HL-60 (cell line): ENCODE data around the gene PTPRN2.

Experiments used
- POLR2AphosphoS5 ChIP-seq: IDR thresholded peaks from 2 replicates; pipeline ENCODE4 v1.6.1; 2012; ENCODE audit warnings: low read depth
- REST ChIP-seq: IDR thresholded peaks from 2 replicates; pipeline ENCODE4 v1.6.1; 2012; ENCODE audit warnings: low read depth; ENCODE audit not compliant: insufficient replicate concordance
- TF ChIP-seq, protein P1 (sequence below): IDR thresholded peaks from one replicate; pipeline ENCODE4 v1.5.1; 2011; ENCODE audit warnings: low read length, control low read depth, inconsistent platforms; ENCODE audit not compliant: insufficient read depth

- TF ChIP-seq REST (no peak), POLR2AphosphoS5 (no peak)
- TF ChIP-seq, protein P1, sequence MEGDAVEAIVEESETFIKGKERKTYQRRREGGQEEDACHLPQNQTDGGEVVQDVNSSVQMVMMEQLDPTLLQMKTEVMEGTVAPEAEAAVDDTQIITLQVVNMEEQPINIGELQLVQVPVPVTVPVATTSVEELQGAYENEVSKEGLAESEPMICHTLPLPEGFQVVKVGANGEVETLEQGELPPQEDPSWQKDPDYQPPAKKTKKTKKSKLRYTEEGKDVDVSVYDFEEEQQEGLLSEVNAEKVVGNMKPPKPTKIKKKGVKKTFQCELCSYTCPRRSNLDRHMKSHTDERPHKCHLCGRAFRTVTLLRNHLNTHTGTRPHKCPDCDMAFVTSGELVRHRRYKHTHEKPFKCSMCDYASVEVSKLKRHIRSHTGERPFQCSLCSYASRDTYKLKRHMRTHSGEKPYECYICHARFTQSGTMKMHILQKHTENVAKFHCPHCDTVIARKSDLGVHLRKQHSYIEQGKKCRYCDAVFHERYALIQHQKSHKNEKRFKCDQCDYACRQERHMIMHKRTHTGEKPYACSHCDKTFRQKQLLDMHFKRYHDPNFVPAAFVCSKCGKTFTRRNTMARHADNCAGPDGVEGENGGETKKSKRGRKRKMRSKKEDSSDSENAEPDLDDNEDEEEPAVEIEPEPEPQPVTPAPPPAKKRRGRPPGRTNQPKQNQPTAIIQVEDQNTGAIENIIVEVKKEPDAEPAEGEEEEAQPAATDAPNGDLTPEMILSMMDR = no peak
These were observed 1050.6 kb downstream of the PTPRN2 start for GRCh38 chr7:157537056-157537455.
